Measurements from ENCODE around the gene PALLD.

- TF ChIP-seq CTCF (IDR thresholded peaks at IDR 0.05; ENCODE audit: extremely low read depth in 1 of 2, insufficient read depth in 1 of 2, low read depth in 1 of 2, low read length in 2 of 2) = no peak
- TF ChIP-seq JUN (IDR thresholded peaks at IDR 0.05; ENCODE audit: borderline replicate concordance, insufficient read depth, insufficient read length, low read depth) = no peak
- no peak for TF ChIP-seq POLR2A (IDR thresholded peaks at IDR 0.05; ENCODE audit: low read depth, low read length)
- TF ChIP-seq POLR2AphosphoS5 (IDR thresholded peaks at IDR 0.05; ENCODE audit: insufficient read depth, low read depth, low read length) = no peak
- no peak for TF ChIP-seq EZH2 (IDR thresholded peaks at IDR 0.05; ENCODE audit: borderline replicate concordance, low read depth, low read length, severe bottlenecking)
These were observed 37.7 kb downstream of the PALLD start for GRCh38 chr4:168534535-168534934.

Measured in endothelial cell of umbilical vein (primary cell).